HG02870 (cell line): ENCODE data around the gene AP4S1.
"Not testable (repeated sequence)": the region's sequence is repeated elsewhere in the genome, so short reads cannot be mapped to it uniquely, and the experiment has no call there.

Source experiments
- ATAC-seq: cut with Tn5 transposase; IDR thresholded peaks from one replicate; pipeline ENCODE4 v1.9.1; 2021; ENCODE audit warnings: mild to moderate bottlenecking, moderate library complexity; ENCODE audit not compliant: unreplicated experiment

AP4S1 gene

GRCh38 chr14:31042300-31042699 lies 16.9 kb downstream of the AP4S1 start:
- ATAC-seq: no peak

- ATAC-seq: not testable (repeated sequence)
These were observed 17.4 kb downstream of the AP4S1 start for GRCh38 chr14:31042893-31043292.

GRCh38 chr14:31043379-31043778 lies 17.9 kb downstream of the AP4S1 start:
- no peak for ATAC-seq

- ATAC-seq: no peak
These were observed 20.1 kb downstream of the AP4S1 start for GRCh38 chr14:31045501-31046080.

- ATAC-seq: no peak
These were observed 22.1 kb downstream of the AP4S1 start for GRCh38 chr14:31047503-31047902.

- ATAC-seq: no peak
These were observed 25.6 kb downstream of the AP4S1 start for GRCh38 chr14:31051023-31051422.

GRCh38 chr14:31051511-31051910 lies 26.1 kb downstream of the AP4S1 start:
- no peak for ATAC-seq

GRCh38 chr14:31052905-31053586 lies 27.6 kb downstream of the AP4S1 start:
- not testable (repeated sequence) for ATAC-seq

- ATAC-seq: no peak
These were observed 31.6 kb downstream of the AP4S1 start for GRCh38 chr14:31057035-31057434.

- no peak for ATAC-seq
These were observed 32.4 kb downstream of the AP4S1 start for GRCh38 chr14:31057701-31058364.

GRCh38 chr14:31059152-31059924 lies 33.9 kb downstream of the AP4S1 start:
- no peak for ATAC-seq

- no peak for ATAC-seq
These were observed 34.9 kb downstream of the AP4S1 start for GRCh38 chr14:31060253-31060875.

- ATAC-seq: not testable (repeated sequence)
These were observed 37.5 kb downstream of the AP4S1 start for GRCh38 chr14:31062908-31063307.

- no peak for ATAC-seq
These were observed 42.8 kb downstream of the AP4S1 start for GRCh38 chr14:31068235-31068634.

GRCh38 chr14:31069343-31069742 lies 43.9 kb downstream of the AP4S1 start:
- no peak for ATAC-seq

- no peak for ATAC-seq
These were observed 45.0 kb downstream of the AP4S1 start for GRCh38 chr14:31070431-31070830.

- ATAC-seq: no peak
These were observed 45.7 kb downstream of the AP4S1 start for GRCh38 chr14:31071151-31071550.

GRCh38 chr14:31075144-31075543 lies 49.7 kb downstream of the AP4S1 start:
- no peak for ATAC-seq

GRCh38 chr14:31078766-31079165 lies 53.3 kb downstream of the AP4S1 start:
- ATAC-seq: no peak

- ATAC-seq: no peak
These were observed 54.6 kb downstream of the AP4S1 start for GRCh38 chr14:31080056-31080455.

GRCh38 chr14:31080484-31080883 lies 55.0 kb downstream of the AP4S1 start:
- ATAC-seq: no peak
